HG02938 (cell line): ENCODE results near the gene PTTG1IP.

Source experiments
- ATAC-seq: cut with Tn5 transposase; IDR thresholded peaks from one replicate; pipeline ENCODE4 v1.9.1; 2021; ENCODE audit warnings: mild to moderate bottlenecking, moderate library complexity; ENCODE audit not compliant: unreplicated experiment

Gene PTTG1IP

GRCh38 chr21:44896561-44897286 lies 23.2 kb upstream of the PTTG1IP start:
- no peak for ATAC-seq

GRCh38 chr21:44895859-44896258 lies 22.4 kb upstream of the PTTG1IP start:
- ATAC-seq: no peak

- ATAC-seq: no peak
Observed at GRCh38 chr21:44894687-44895302, 21.3 kb upstream of the PTTG1IP start.

GRCh38 chr21:44893948-44894656 lies 20.6 kb upstream of the PTTG1IP start:
- no peak for ATAC-seq

GRCh38 chr21:44893278-44893556 lies 19.7 kb upstream of the PTTG1IP start:
- no peak for ATAC-seq

- ATAC-seq: no peak
Observed at GRCh38 chr21:44892536-44893277, 19.2 kb upstream of the PTTG1IP start.

GRCh38 chr21:44892095-44892494 lies 18.6 kb upstream of the PTTG1IP start:
- ATAC-seq: no peak

- ATAC-seq: no peak
Observed at GRCh38 chr21:44891631-44892031, 18.1 kb upstream of the PTTG1IP start.

GRCh38 chr21:44890961-44891541 lies 17.6 kb upstream of the PTTG1IP start:
- ATAC-seq: no peak

GRCh38 chr21:44890338-44890931 lies 16.9 kb upstream of the PTTG1IP start:
- no peak for ATAC-seq

GRCh38 chr21:44889625-44890337 lies 16.3 kb upstream of the PTTG1IP start:
- ATAC-seq: no peak

- no peak for ATAC-seq
Observed at GRCh38 chr21:44888581-44889550, 15.4 kb upstream of the PTTG1IP start.

GRCh38 chr21:44887807-44888580 lies 14.5 kb upstream of the PTTG1IP start:
- ATAC-seq: no peak

- no peak for ATAC-seq
Observed at GRCh38 chr21:44887126-44887806, 13.8 kb upstream of the PTTG1IP start.

GRCh38 chr21:44886113-44887075 lies 12.9 kb upstream of the PTTG1IP start:
- ATAC-seq: no peak

GRCh38 chr21:44885615-44886014 lies 12.1 kb upstream of the PTTG1IP start:
- ATAC-seq: no peak

GRCh38 chr21:44884097-44884496 lies 10.6 kb upstream of the PTTG1IP start:
- ATAC-seq: no peak
